ENCODE results near the gene TPSAB1.
"Not testable (repeated sequence)": the region's sequence is repeated elsewhere in the genome, so short reads cannot be mapped to it uniquely, and the experiment has no call there.

The TPSAB1 gene

GRCh38 chr16:1253701-1254364, 13.3 kb downstream of the TPSAB1 start:
- H3K4me3 ChIP-seq (ENCODE audit: insufficient read depth, low read length, poor library complexity, severe bottlenecking); H3K27me3 ChIP-seq (ENCODE audit: low read length); H3K36me3 ChIP-seq (ENCODE audit: low read length); H3K27ac ChIP-seq (ENCODE audit: low read depth, low read length); H3K9me2 ChIP-seq (replicated peaks; ENCODE audit: insufficient read depth, low read length); H3K9ac ChIP-seq (ENCODE audit: low read length); H3F3A ChIP-seq (ENCODE audit: insufficient read depth); H4K20me1 ChIP-seq (ENCODE audit: low read depth, low read length); H2AFZ ChIP-seq (ENCODE audit: low read depth, low read length, severe bottlenecking); H3K79me2 ChIP-seq (ENCODE audit: insufficient read depth, low read length); H3K4me2 ChIP-seq (ENCODE audit: low read depth, low read length, poor library complexity, severe bottlenecking); H3K9me3 ChIP-seq (ENCODE audit: insufficient read depth, low read length): not testable (repeated sequence)

GRCh38 chr16:1254821-1255220, 14.3 kb downstream of the TPSAB1 start:
- not testable (repeated sequence) for H3K4me2 ChIP-seq (ENCODE audit: low read depth, low read length, poor library complexity, severe bottlenecking); H4K20me1 ChIP-seq (ENCODE audit: low read depth, low read length); H3K79me2 ChIP-seq (ENCODE audit: insufficient read depth, low read length); H3K9ac ChIP-seq (ENCODE audit: low read length); H3K36me3 ChIP-seq (ENCODE audit: low read length); H3K9me3 ChIP-seq (ENCODE audit: insufficient read depth, low read length); H3K27ac ChIP-seq (ENCODE audit: low read depth, low read length); H3F3A ChIP-seq (ENCODE audit: insufficient read depth); H3K27me3 ChIP-seq (ENCODE audit: low read length); H3K9me2 ChIP-seq (replicated peaks; ENCODE audit: insufficient read depth, low read length); H3K4me3 ChIP-seq (ENCODE audit: insufficient read depth, low read length, poor library complexity, severe bottlenecking); H2AFZ ChIP-seq (ENCODE audit: low read depth, low read length, severe bottlenecking)

GRCh38 chr16:1255276-1256122, 15.0 kb downstream of the TPSAB1 start, which contains the start of gene TPSD1:
Gene TPSD1 (plus strand): TSS chr16:1256069. CDS start chr16:1256281, 212 bp downstream.
- H2AFZ ChIP-seq (ENCODE audit: low read depth, low read length, severe bottlenecking); H3K9ac ChIP-seq (ENCODE audit: low read length); H3K9me2 ChIP-seq (replicated peaks; ENCODE audit: insufficient read depth, low read length); H3K36me3 ChIP-seq (ENCODE audit: low read length); H3F3A ChIP-seq (ENCODE audit: insufficient read depth); H3K27ac ChIP-seq (ENCODE audit: low read depth, low read length); H3K9me3 ChIP-seq (ENCODE audit: insufficient read depth, low read length); H3K4me3 ChIP-seq (ENCODE audit: insufficient read depth, low read length, poor library complexity, severe bottlenecking); H4K20me1 ChIP-seq (ENCODE audit: low read depth, low read length); H3K79me2 ChIP-seq (ENCODE audit: insufficient read depth, low read length); H3K4me2 ChIP-seq (ENCODE audit: low read depth, low read length, poor library complexity, severe bottlenecking); H3K27me3 ChIP-seq (ENCODE audit: low read length): not testable (repeated sequence)

- not testable (repeated sequence) for H3K4me2 ChIP-seq (ENCODE audit: low read depth, low read length, poor library complexity, severe bottlenecking); H3F3A ChIP-seq (ENCODE audit: insufficient read depth); H3K27me3 ChIP-seq (ENCODE audit: low read length)
Measured at GRCh38 chr16:1256296-1256873, 15.9 kb downstream of the TPSAB1 start.

GRCh38 chr16:1256874-1257322, 16.4 kb downstream of the TPSAB1 start:
- no peaks in the 10 kb centered on the region for H4K20me1 ChIP-seq (ENCODE audit: low read depth, low read length)
- H3K9ac ChIP-seq (ENCODE audit: low read length): no peak overlapping the region
- H3K27ac ChIP-seq (ENCODE audit: low read depth, low read length): no peak overlapping the region
- no peaks in the 10 kb centered on the region for H3K36me3 ChIP-seq (ENCODE audit: low read length)
- no peaks in the 10 kb centered on the region for H3K27me3 ChIP-seq (ENCODE audit: low read length)
- TF ChIP-seq CTCF (IDR thresholded peaks at IDR 0.05; ENCODE audit: insufficient read depth, low read length, poor library complexity, severe bottlenecking) (no peak), EZH2phosphoT487 (conservative IDR thresholded peaks at IDR 0.05; ENCODE audit: low read length) (no peak)
- H2AFZ ChIP-seq (ENCODE audit: low read depth, low read length, severe bottlenecking): no peak overlapping the region
- no peaks in the 10 kb centered on the region for H3F3A ChIP-seq (ENCODE audit: insufficient read depth)
- H3K9me2 ChIP-seq (replicated peaks; ENCODE audit: insufficient read depth, low read length): no peaks in the 10 kb centered on the region
- H3K4me2 ChIP-seq (ENCODE audit: low read depth, low read length, poor library complexity, severe bottlenecking): no peak overlapping the region
- no peak overlapping the region for H3K4me3 ChIP-seq (ENCODE audit: insufficient read depth, low read length, poor library complexity, severe bottlenecking)
- H3K79me2 ChIP-seq (ENCODE audit: insufficient read depth, low read length): no peaks in the 10 kb centered on the region
- H3K9me3 ChIP-seq (ENCODE audit: insufficient read depth, low read length): no peaks in the 10 kb centered on the region

More at GRCh38 chr16:1256296-1256873, 15.9 kb downstream of the TPSAB1 start:
- not testable (repeated sequence) for H3K4me3 ChIP-seq (ENCODE audit: insufficient read depth, low read length, poor library complexity, severe bottlenecking); H3K27ac ChIP-seq (ENCODE audit: low read depth, low read length); H4K20me1 ChIP-seq (ENCODE audit: low read depth, low read length); H3K36me3 ChIP-seq (ENCODE audit: low read length); H3K9ac ChIP-seq (ENCODE audit: low read length); H3K9me2 ChIP-seq (replicated peaks; ENCODE audit: insufficient read depth, low read length); H3K9me3 ChIP-seq (ENCODE audit: insufficient read depth, low read length); H2AFZ ChIP-seq (ENCODE audit: low read depth, low read length, severe bottlenecking); H3K79me2 ChIP-seq (ENCODE audit: insufficient read depth, low read length)

Measured in SU-DHL-6 (cell line).